GM12878 (cell line): ENCODE measurements around the gene ADRA2B. TPM values are rescaled to one million over a fixed set of nuclear protein-coding genes. Genes with fewer than 3 reads are reported as not detected.

Experiments
- ATAC-seq: fragments of 200-7000 bp; cut with Tn5 transposase; 3 replicates; pipeline ENCODE4 v1.9.1; 2020; ENCODE audit warnings: mild to moderate bottlenecking, moderate library complexity
- BruUV-seq: library from RNA; stranded (reverse); fragments of 400-500 nt; replicated peaks from 2 replicates; lab custom pipeline; 2021; lab: Mats Ljungman, UMichigan
- CTCF ChIA-PET: fragments of 300-600 bp; sonication (Branson Sonifier 250); formaldehyde crosslinking; extraction: SDS; loops from one replicate; lab custom pipeline; 2021; ENCODE audit warnings: inconsistent platforms; lab: Yijun Ruan, JAX
- POLR2A ChIA-PET: fragments of 350-600 bp; formaldehyde crosslinking; extraction: SDS; loops from one replicate; lab custom pipeline; 2021; ENCODE audit warnings: inconsistent platforms; lab: Charles Lee
- RAD21 ChIA-PET: fragments of 300-600 bp; sonication (Branson Sonifier 250); formaldehyde crosslinking; loops from one replicate; lab custom pipeline; 2023; ENCODE audit warnings: antibody characterized with exemption; ENCODE audit not compliant: unreplicated experiment; lab: Charles Lee
- SMC1A ChIA-PET: fragments of 300-600 bp; sonication (Branson Sonifier 250); formaldehyde crosslinking; loops from one replicate; lab custom pipeline; 2023; ENCODE audit not compliant: unreplicated experiment, uncharacterized antibody; lab: Charles Lee
- DNase-seq: peaks from one replicate; pipeline ENCODE4 v3.0.0-alpha.2; 2011; ENCODE audit warnings: low read depth, low spot score
- FAIRE-seq: peaks from 3 replicates; lab custom pipeline; 2011; peaks lifted over from hg19 to GRCh38; lab: Jason Lieb, UNC
- H2AFZ ChIP-seq: 2 replicates; pipeline ENCODE4 v1.6.0; 2011; ENCODE audit warnings: low read depth, low read length, control low read depth; ENCODE audit not compliant: control insufficient read depth
- H3K27ac ChIP-seq: 2 replicates; pipeline ENCODE4 v1.5.1; 2011; ENCODE audit warnings: control low read depth; ENCODE audit not compliant: control insufficient read depth, insufficient read depth
- H3K27me3 ChIP-seq, 2 experiments: replicated peaks in 1 of 2; 2 replicates each; pipeline versions ENCODE4 v1.6.0 to v1.6.1; 2011; ENCODE audit warnings: low read length in 1 of 2; ENCODE audit not compliant: control insufficient read depth in 2 of 2, insufficient read depth in 2 of 2
- H3K36me3 ChIP-seq, 2 experiments: 2 replicates each; pipeline ENCODE4 v1.5.1; 2011; ENCODE audit warnings: low read length in 1 of 2; ENCODE audit not compliant: control insufficient read depth in 2 of 2, insufficient read depth in 2 of 2
- H3K4me1 ChIP-seq: 2 replicates; pipeline ENCODE4 v1.6.1; 2011; ENCODE audit warnings: mild to moderate bottlenecking, low read length, moderate library complexity, mixed read lengths; ENCODE audit not compliant: control insufficient read depth, insufficient read depth
- H3K4me2 ChIP-seq: 2 replicates; pipeline ENCODE4 v1.6.0; 2011; ENCODE audit warnings: control low read depth; ENCODE audit not compliant: control insufficient read depth, insufficient read depth
- H3K4me3 ChIP-seq: fragments of 200-600 bp; sonication (generic); 2 replicates; pipeline ENCODE4 v1.5.1; 2016
- H3K79me2 ChIP-seq: 2 replicates; pipeline ENCODE4 v1.6.0; 2011; ENCODE audit warnings: low read length; ENCODE audit not compliant: control insufficient read depth, insufficient read depth
- H3K9ac ChIP-seq: 2 replicates; pipeline ENCODE4 v1.8.0; 2011; ENCODE audit warnings: low read length, control low read depth, mixed read lengths; ENCODE audit not compliant: control insufficient read depth, insufficient read depth
- H3K9me3 ChIP-seq: replicated peaks from 3 replicates; pipeline ENCODE4 v1.5.1; 2011; ENCODE audit warnings: mild to moderate bottlenecking, low read length; ENCODE audit not compliant: control insufficient read depth, insufficient read depth
- H4K20me1 ChIP-seq: 2 replicates; pipeline ENCODE4 v1.6.0; 2011; ENCODE audit not compliant: control insufficient read depth, insufficient read depth
- CBX3 ChIP-seq: fragments of 200-600 bp; sonication (generic); IDR thresholded peaks from 2 replicates; pipeline ENCODE4 v1.6.1; 2016; ENCODE audit warnings: low read depth, borderline replicate concordance
- EGR1 ChIP-seq, 2 experiments: IDR thresholded peaks; 1 replicate in 1 of 2; 2 replicates in 1 of 2; pipeline ENCODE4 v1.6.1; 2011 to 2012; ENCODE audit warnings: low read depth in 2 of 2, low read length in 2 of 2, borderline replicate concordance in 1 of 2, mild to moderate bottlenecking in 1 of 2, moderate library complexity in 1 of 2
- HSF1 ChIP-seq: fragments of 150-350 bp; IDR thresholded peaks from 2 replicates; pipeline ENCODE4 v1.6.1; 2014; ENCODE audit warnings: mild to moderate bottlenecking, low read depth, low read length
- MXI1 ChIP-seq: fragments of 150-350 bp; IDR thresholded peaks from 2 replicates; pipeline ENCODE4 v1.6.1; 2011; ENCODE audit warnings: low read depth, mild to moderate bottlenecking, inconsistent platforms, low read length, improper control_type of control experiment
- MYB ChIP-seq: fragments of 150-350 bp; IDR thresholded peaks from 2 replicates; pipeline ENCODE4 v1.6.1; 2014; ENCODE audit warnings: mild to moderate bottlenecking, low read depth, low read length, borderline replicate concordance
- NBN ChIP-seq: fragments of 450-650 bp; IDR thresholded peaks from 2 replicates; pipeline ENCODE4 v1.6.1; 2016
- NFYA ChIP-seq: IDR thresholded peaks from 2 replicates; pipeline ENCODE4 v1.6.1; 2011; ENCODE audit warnings: low read depth, mild to moderate bottlenecking, low read length, improper control_type of control experiment, borderline replicate concordance
- NR2C2 ChIP-seq: IDR thresholded peaks from 2 replicates; pipeline ENCODE4 v1.6.1; 2011; ENCODE audit warnings: borderline replicate concordance, low read depth; ENCODE audit not compliant: control insufficient read depth, insufficient read length
- POLR2AphosphoS5 ChIP-seq: IDR thresholded peaks from 2 replicates; pipeline ENCODE4 v1.6.1; 2011; ENCODE audit warnings: mild to moderate bottlenecking, low read length, inconsistent platforms
- STAT3 ChIP-seq: IDR thresholded peaks from 2 replicates; pipeline ENCODE4 v1.6.1; 2011; ENCODE audit warnings: low read depth, low read length, improper control_type of control experiment
- TBL1XR1 ChIP-seq: IDR thresholded peaks from 2 replicates; pipeline ENCODE4 v1.6.1; 2012; ENCODE audit warnings: low read depth, low read length, improper control_type of control experiment
- ZBTB40 ChIP-seq: fragments of 450-650 bp; IDR thresholded peaks from 2 replicates; pipeline ENCODE4 v1.6.1; 2016; ENCODE audit warnings: mild to moderate bottlenecking, moderate library complexity, borderline replicate concordance
- WGBS: methylation state at CpG from one replicate; pipeline ENCODE4 v1.1.6; 2016; ENCODE audit warnings: low lambda C conversion rate; ENCODE audit not compliant: insufficient replicate concordance, insufficient coverage; ENCODE audit errors: missing lambda C conversion rate; 5-methylcytosine and 5-hydroxymethylcytosine counted together
- in situ Hi-C: fragments of 300-500 bp; cut with MboI; formaldehyde crosslinking; loops from 9 replicates; pipeline ENCODE4 v1.14.3; 2018; ENCODE audit warnings: mixed read lengths
- intact Hi-C: fragments of 100-400 bp; cut with micrococcal nuclease; formaldehyde crosslinking; loops from one replicate; pipeline ENCODE4 v1.14.2; 2022; ENCODE audit not compliant: unreplicated experiment
- polyA plus RNA-seq, 11 experiments: library from polyadenylated mRNA; depleted of rRNA in 4 of 11; unstranded in 6 of 11; stranded (reverse) in 5 of 11; fragments of >200 nt; fragmentation: Nextera tagmentation in 4 of 11; fragmentation: Illumina TruSeq in 1 of 11; extraction: Ambion mirVana in 4 of 11; extraction: Trizol in 1 of 11; gene quantifications; 1 replicate in 1 of 11; 2 replicates in 10 of 11; pipeline versions ENCODE4 v1.2.1 to v1.2.3, GENCODE V29; 2011 to 2016; ENCODE audit warnings: inconsistent platforms in 2 of 11, missing spikeins in 2 of 11, low read depth in 1 of 11
- total RNA-seq, 4 experiments: library from RNA; depleted of rRNA in 3 of 4; stranded (reverse); fragments of >200 nt in 3 of 4; fragmentation: Illumina TruSeq in 1 of 4; extraction: Trizol in 1 of 4; gene quantifications; 2 replicates each; pipeline versions ENCODE4 v1.2.1 to v1.2.3, GENCODE V29; 2013 to 2021

ADRA2B gene
- total and polyA plus RNA-seq, 10 of the 15 experiments (the other 5 are each of a cell fraction or from before 2014, with no cell fraction given): 0.01 to 0.10 (median 0.04) TPM; not detected in 6

GRCh38 chr2:96121414-96121813 lies 5.0 kb upstream of the ADRA2B start:
- Histone ChIP-seq H3K36me3 (no peaks in the 10 kb centered on the region), H3K4me3 (no peak overlapping the region), H3K9ac (no peak overlapping the region), H3K4me2 (no peak overlapping the region), H3K27ac (no peak overlapping the region), H3K79me2 (no peaks in the 10 kb centered on the region), H3K9me3 (no peaks in the 10 kb centered on the region), H2AFZ (no peak overlapping the region), H3K4me1 (peaks cover 10% of the 10 kb centered on the region), H4K20me1 (no peaks in the 10 kb centered on the region; the same call in 1 of the 2 replicates), H3K27me3 (peaks cover 0 to 1% of the 10 kb centered on the region in 2 experiments; a peak in 2 of 4 replicates)
- POLR2A ChIA-PET: no interaction called here
- RAD21 ChIA-PET: no interaction called here
- CTCF ChIA-PET: interaction anchor here (1.2 kb wide), 1 partner anchor 20 kb away, joined by 5 read pairs; no protein-coding TSS in a partner anchor
- 91% methylated on average over 4 of the region's 4 CpGs for WGBS
- intact Hi-C loops: no loop called here
- in situ Hi-C loops: no loop called here
- SMC1A ChIA-PET: no interaction called here
- DNase-seq: no peak
- FAIRE-seq: no peak
- TF ChIP-seq CBX3: no peak
- no peak for TF ChIP-seq NR2C2
- TF ChIP-seq TBL1XR1: no peak
- no peak for TF ChIP-seq HSF1
- no peak for TF ChIP-seq NFYA
- TF ChIP-seq EGR1 (IDR thresholded peaks at IDR 0.05; ENCODE audit: borderline replicate concordance in 1 of 2, low read depth in 2 of 2, low read length in 2 of 2): no peak
- no peak for TF ChIP-seq MXI1
- TF ChIP-seq STAT3: no peak
- no peak for TF ChIP-seq NBN
- TF ChIP-seq ZBTB40: no peak
- TF ChIP-seq POLR2AphosphoS5: no peak
- TF ChIP-seq MYB: no peak
- no TSS peak for BruUV-seq
- ATAC-seq: no peak
